GM18519 (cell line): ENCODE measurements around the gene ZNF804B.

Source experiments
- ATAC-seq: cut with Tn5 transposase; IDR thresholded peaks from one replicate; pipeline ENCODE4 v1.9.1; 2021; ENCODE audit warnings: mild to moderate bottlenecking, moderate library complexity; ENCODE audit not compliant: unreplicated experiment, low FRiP score

ZNF804B gene

DNA sequence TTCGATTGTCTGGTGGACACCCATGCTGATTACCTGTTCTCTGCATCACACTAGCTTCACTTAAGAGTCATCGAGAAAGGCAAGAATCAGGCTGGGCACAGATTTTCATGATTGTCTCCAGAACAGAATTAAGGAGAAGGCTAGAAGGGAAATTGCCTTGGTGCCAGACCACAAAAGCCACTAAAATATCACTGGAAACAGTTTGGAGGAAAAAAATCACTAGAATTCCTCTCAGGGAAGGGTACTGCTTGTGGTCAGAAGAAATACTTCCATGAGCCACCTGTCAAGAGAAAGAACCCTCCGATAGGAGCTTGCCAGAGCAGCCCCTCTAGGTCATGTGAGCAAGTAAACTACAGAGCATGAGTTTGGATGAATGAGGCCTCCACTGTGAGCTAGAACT is 305.3 kb downstream of the ZNF804B start:
- ATAC-seq, result no peak

DNA sequence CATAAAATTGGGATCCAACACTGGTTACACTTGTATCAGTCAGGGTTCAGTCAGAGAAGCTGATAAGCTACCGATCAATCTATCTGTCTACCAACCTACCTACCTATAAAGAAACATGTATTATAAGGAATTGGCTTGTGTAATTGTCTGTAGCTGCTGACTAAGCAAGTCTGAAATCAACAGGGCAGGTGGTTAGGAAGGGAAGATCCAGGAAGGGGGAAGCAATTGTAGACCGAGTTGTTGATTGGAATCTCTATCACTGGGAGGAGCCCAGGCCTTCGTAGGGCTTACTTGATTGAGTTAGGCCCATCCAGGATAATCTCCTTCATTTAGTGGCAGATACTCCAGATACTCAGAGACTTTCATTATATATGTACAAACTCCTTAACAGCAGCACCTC is 307.5 kb downstream of the ZNF804B start:
- no peak for ATAC-seq

DNA sequence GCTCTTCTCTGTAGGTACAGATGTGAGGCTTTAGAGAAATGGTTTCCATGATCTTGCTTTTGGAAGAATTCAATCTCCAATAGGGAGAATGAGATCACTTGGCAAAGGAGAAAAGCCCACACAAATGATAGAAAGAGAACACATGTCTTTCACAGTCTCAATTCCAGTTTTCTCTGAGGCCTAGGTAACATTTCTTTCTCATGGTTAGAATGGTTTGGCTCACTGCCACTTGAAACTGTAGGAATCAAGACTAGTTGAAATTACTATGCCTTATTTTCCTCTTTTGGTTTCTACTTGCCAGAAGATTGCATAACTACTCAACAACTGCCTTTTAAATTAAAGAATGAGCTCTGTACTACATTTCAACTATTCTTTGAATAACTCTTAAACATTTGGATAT is 312.6 kb downstream of the ZNF804B start:
- no peak for ATAC-seq

DNA sequence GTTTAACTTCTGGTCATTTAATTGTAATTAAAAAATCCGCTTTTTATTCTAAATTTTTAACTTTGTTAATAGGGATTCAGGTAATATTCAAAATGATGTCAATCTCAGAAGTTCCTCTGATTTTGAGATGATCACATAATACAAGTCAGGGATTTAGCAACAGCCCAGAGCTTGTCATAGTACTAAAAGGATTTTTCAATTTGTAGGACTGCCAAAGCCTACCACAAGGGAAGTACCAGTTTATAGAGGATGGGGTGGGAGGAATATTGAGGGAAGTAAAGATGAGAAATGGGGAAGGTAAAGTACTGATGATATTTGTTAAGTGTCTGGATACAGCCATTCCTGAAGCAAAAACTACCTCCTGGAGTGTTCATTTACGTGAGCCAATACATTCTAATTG is 314.3 kb downstream of the ZNF804B start:
- ATAC-seq, result no peak

DNA sequence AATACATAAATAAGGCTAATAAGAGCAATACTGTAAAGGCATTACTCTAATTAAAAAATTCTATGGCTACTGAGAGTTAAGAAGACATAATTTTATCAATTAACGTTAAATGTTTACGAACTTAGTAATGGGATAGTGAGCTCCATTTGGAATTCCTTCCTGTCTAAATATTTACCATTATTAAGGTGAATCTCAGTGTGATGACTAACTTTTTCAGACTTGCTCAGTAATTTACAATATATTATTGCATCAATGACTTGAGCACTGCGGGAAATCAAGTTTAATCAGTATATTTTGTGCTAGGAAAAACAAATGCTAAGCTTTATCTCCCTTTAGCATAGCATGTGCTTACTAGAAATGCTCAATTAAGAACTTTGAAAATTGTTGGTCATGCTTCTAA is 318.5 kb downstream of the ZNF804B start:
- ATAC-seq, result no peak

DNA sequence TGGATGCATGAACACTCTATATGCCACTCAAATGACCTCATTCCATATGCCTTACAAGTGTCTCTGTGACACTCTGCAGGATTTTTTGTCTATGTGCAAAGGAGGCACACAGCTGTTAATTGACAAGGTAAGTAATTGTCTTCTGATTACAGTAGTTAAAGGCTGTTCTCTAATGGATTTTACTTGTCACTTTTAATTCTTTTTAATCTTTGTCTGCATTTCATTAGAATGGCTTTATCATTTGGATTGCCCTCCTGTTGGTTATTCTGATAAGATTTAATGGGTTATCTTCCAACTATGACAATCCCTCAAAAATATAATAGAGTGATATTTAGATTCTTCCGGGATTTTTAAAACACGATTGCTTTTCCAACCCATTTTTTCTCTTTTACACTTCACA is 326.1 kb downstream of the ZNF804B start:
- no peak for ATAC-seq

DNA sequence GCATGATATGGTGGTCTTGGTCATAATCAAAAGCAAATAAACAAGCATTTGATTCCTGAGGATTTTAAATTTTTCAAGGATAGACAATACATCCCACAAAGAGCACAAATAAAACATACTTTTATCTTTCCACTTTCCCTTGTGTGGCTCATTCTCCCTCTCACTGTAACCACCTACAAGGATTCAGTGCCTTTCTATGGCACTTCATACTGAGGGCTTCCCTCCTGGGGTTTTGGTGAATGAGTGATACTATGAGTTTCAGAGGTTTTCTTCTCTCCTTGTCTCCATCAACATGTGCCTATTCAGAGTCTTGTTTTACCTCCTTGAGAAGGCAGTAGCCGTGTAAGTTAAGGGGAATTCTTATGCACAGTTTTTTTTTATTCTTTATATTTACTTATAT is 332.1 kb downstream of the ZNF804B start:
- no peak for ATAC-seq

DNA sequence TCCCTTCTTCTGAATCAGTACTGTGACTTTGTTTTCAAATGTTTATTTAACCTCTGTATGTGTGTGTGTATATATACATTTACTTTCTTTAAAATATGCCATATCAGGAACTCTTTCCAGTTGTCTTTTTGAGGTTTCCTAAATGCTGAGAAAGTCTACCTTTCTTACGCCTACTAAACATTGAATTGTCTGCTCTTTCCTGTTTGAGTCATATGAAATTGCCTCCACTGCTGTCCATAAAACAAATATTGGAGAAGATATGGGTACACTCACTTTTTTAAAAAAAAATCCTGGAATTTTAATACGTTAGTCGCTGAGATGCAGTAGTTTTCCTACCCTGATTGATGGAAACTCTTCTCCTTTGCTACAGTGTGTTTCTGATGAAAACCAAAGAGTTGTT is 334.8 kb downstream of the ZNF804B start:
- no peak for ATAC-seq

DNA sequence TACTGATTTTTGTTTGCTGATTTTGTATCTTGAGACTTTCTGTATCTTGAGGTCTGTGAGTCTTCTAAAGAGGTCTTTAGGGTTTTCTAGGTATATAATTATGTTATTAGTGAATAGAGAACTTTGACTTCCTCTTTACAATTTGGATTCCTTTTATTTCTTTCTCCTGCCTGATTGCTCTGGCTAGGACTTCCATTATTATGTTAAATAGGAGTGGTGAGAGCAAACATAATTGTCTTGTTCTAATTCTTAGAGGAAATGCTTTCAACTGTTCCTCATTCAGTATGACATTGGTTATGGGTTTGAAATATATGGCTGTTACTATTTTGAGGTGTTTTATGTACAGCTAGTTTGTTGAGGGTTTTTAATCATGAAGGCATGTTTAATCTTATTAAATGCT is 344.1 kb downstream of the ZNF804B start:
- no peak for ATAC-seq

DNA sequence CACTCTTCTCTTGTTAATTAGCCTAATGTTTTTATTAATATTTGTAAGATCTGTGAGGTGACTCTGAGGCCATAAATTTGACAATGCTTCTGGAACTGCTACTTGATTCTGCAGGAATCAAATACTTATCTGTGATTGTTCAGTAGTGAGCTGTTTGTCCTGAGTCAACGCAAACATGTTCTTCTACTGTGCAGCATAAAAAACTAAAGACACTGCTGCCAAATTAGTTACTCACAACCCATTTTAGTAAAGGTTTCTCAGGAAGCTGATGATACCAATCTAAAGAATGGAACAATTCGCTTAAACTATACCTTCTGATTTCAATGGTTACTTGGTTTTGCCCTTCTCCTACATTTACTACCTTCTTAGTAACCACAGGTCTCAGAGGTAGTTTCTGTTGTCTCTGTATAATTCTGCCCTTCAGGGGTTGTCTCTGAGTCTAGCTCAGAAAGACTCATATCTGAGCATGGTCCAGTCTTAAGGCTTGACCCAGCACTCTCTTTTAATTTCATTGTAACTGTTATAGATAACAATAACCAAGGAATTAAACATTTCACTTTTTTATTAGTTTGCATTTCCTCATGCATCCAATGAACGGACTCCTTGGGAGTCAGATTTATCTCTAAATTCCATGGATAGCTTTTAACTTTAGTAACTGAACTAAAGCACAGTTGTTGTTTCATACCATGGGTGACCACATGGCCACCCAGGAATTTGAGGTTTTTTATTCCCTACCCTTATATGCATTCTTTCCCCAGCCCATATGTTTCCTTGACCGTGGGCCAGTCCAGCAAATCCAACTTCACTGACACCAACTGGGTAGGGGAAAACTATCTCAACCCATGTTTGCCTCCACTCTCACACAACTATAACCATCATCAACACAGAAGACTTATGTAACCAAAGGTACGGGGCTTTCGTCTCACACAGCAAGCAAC is 345.5 kb downstream of the ZNF804B start:
- no peak for ATAC-seq

DNA sequence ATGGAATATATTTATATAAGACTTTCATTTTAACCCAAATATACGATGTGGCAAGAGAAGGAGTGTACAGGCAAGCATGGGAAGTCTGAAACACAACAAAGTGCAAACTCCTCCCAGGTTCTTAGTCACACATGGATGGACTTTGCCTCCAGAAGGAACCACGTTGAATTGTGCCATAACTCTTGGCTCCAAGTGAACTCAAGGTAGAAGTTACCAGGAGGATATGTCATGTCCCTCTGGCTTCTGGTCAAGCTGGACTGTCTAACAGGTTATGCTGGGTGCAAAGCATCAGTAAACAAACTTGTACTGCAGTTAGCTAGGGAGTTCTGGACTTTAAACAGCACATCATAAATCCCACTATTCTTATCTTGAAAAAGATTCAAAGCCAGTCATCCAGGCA is 364.4 kb downstream of the ZNF804B start:
- ATAC-seq, result no peak

DNA sequence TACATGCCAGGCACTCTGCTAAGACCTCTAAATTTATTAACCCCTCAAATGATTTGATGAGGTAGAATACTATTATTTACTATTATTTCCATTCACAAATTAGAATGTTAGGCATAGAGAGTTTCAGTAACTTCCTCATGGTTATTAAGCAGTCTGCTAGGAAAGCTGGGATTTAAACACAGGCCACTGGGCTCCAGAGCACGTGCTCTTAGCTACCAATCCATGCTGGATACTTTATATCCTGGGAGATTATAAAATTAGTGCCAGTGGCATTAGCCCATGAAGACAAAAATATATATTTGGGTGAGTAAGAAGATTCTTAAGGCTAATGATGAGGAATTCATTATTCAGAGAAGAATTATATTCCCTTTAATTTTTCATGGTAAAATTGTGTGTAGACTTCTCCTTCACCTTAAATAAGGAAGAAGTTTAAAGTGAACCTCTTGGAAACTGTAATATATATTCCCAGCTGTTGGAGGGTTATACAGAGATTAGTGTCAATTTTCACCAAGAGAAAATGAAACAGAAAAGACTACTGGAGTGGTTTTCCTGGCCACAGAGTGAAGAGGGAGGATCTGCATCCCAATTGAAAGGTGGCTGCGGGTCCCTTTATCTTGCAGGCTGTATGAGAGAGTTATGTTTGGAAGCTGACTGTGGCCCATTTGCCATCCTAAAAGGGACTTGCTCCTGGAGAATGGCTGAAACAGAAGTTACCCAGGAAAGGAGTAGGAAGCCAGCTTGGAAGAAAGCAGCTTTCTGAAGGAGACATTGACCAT is 370.3 kb downstream of the ZNF804B start:
- no peak for ATAC-seq

DNA sequence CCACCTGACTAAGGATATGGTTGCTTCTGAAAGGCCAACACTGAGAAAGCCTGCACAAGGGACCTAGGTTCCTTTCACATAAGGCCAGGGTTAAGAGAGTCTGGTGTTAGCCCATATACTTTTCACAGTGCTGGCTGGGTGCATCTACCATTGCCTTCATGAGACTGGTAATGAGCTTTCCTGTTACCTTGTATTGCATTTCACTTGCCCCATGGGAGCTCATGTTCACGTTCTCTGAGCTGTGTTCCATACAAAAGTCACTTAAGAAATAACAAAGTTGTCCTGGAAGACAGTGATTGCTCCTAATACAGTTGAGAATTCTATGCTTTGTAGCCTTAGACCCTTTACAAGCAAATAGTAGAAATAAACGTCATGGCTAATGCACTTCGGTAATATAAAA is 373.9 kb downstream of the ZNF804B start:
- ATAC-seq, result no peak

DNA sequence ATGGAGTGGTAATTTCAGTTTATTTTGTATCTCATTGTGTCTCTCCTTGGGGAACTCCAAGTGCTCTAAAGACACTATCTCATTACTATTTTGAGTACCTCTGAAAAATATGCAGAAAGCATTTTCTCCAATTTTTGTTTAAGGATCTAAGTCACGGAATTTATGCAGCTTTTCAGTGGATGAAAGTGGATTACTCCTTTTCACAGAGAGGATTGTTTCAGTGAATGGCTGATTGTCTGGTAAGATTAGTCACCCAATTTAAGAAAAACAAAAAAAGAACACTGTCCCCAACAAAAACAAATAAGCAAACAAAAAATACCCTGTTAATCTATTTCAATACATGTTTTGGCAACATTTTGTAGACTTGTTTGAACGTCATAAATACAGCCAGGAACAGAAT is 374.3 kb downstream of the ZNF804B start:
- ATAC-seq, result no peak

DNA sequence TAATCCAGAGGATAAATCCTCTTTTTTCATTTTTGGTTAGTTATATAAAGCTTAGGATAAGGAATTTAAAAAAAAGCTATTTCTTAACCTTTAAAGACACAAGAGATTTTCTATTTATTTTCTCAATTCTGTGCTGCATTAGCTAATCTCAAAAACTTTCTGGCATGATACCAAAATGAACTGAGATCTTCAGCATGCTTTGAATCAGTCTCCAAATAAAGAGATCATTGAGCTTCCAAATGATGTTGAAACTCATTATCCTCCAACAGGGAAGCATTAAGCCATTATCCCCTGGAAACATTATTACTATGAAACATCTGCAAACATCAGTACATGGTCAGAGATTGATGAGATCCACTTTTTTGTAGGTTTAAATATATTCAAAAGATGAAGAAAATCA is 386.3 kb downstream of the ZNF804B start:
- no peak for ATAC-seq

DNA sequence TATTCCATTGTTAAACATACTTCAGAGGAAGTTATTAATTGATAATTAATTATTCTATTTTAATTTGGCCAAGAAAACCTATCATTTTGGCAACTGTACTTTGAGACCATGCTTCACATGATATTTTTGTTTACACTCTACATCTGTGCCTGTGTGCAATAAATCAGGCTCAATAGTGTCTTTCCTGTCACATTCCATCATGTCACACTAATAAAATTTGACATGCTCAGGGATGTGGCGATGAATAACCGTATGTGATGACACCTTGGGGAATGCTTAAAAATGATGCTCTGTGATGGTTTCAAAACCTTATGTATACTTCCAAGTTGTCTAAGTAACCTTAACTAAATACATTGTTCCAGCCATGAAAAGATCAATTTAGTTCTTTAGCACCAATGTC is 400.6 kb downstream of the ZNF804B start:
- ATAC-seq, result no peak

DNA sequence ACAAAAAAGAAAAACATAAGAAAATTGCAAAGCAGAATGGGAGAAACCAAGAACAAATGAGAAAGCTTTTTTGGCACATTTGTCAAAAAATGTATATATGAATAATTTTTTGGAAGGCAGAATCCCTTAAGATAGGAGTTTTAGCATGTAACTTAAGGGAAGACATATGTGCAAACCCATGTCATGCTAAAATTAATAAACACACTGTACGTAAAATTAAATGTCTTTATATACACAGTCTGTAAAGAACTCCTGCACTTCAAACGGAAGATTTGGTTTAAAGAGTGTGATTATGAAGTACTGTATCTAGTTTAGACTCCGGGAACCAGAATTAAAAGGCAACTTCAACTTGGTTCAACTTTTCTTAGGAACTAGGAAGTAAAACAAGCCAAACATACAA is 405.9 kb downstream of the ZNF804B start:
- no peak for ATAC-seq

DNA sequence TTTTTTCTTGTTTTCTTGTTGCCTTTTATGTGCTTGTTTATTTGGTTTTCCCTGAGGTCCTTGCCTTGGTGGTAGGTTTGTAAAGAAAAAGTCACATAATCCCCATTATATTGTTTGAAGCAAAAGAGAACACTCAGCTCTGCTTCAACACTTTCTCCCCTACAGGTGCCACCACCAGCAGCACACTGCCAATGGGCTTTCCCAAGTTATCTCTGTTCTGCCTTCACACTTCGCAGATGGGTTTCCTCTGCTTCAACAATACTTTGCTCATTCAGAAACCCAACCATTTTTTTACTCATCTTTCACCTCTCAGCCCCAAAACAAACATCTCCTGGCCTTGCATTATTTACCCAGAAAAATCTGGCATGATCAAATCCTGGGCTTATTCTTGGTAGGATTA is 411.1 kb downstream of the ZNF804B start:
- no peak for ATAC-seq

DNA sequence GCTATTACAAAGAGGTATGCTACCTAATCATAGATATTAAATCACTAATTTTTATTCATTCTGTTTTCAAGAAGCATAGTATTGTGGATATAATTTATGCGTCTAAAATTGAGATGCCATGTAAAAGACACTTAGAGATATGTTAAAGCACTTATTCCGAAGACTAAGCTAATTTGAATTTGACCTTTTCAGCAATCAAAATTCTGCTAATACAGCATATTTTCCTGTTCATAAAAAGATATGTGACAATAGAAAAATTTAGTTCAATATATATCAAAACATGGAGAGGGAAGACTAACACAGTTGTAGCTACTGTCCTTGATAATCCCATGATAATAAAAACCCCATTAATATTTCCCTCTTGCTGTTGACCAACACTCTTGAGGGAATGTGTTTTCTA is 422.6 kb downstream of the ZNF804B start:
- ATAC-seq, result no peak

DNA sequence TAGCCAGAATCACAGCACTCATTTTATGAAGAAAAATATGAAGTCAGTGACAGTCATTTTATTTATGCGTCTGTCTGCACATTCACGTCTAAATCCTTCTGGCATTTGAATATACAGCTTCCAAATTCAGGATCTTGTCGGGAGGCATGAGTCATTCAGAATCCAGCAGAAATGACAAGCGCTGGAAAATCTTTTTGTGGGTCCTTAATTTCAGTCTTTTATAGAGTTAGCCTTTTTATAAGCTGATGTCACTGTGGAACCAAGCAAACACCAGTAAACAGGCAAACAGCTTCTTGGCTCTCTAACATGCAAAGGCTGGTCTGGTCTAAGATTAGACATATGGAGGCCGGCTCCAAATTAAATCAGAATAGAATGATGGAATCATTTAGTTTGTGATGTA is 424.2 kb downstream of the ZNF804B start:
- ATAC-seq, result no peak

DNA sequence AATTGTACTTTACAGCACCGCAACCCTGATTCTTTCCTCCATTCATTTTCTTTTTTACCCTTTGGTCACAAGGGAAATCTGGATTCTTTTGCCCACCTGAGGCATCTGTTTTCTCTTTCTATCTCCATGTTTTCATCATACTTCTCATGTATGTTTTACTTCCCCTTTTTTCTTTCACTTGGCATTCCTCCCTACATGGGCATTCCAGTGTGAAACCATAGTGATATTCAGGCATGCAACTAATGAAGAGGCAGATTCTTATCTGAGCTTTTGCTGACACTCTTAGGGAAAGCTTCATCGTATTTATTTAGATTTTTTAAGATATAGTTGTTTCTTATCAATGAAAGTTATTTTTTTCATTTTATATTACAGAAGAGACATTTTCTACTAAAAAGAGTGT is 441.3 kb downstream of the ZNF804B start:
- no peak for ATAC-seq

DNA sequence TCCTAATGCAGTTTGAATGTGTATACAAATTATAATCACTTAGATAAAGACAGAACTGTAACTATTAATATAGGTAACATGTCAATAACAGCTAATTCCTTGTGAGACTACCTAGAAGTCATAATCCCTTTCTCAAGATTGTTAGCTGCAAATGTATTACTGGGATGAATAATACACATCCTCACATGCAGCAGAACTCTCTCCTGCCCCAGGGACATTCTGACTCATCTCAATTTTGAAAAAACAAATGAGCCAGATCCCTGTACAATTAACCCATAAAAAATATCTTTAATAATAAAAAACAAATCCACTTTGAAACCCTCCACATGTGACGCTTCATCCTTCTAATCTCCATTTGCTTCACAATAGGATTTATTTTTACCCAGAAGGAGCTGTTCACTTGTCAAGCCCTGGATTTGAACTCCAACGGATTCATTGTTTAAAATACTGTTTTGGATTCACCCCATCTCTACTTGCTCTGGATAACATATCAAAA is 464.4 kb downstream of the ZNF804B start:
- no peak for ATAC-seq
